ENCODE results near the gene DSCAM. TPM values are rescaled to one million over a fixed set of nuclear protein-coding genes. Genes with fewer than 3 reads are reported as not detected.

DSCAM gene
- total RNA-seq, 1 donor from 2014 or later, result not detected

GRCh38 chr21:40095477-40095876 is 751.5 kb downstream of the DSCAM start:
- H3K4me1 Mint-ChIP-seq, result peaks cover 6% of the 10 kb centered on the region
- no peaks in the 10 kb centered on the region for H3K36me3 ChIP-seq
- H4K20me1 ChIP-seq (ENCODE audit: low read depth), result no peaks in the 10 kb centered on the region
- no peak overlapping the region for H3K27ac Mint-ChIP-seq
- no peak overlapping the region for H3K9ac ChIP-seq
- no peak overlapping the region for H3K27ac ChIP-seq
- TF ChIP-seq EZH2phosphoT487 (IDR thresholded peaks at IDR 0.05) (no peak), CTCF (IDR thresholded peaks at IDR 0.05) (no peak), EZH2 (IDR thresholded peaks at IDR 0.05) (no peak)
- no peaks in the 10 kb centered on the region for H3K36me3 Mint-ChIP-seq
- no peak overlapping the region for H2AFZ ChIP-seq (replicated peaks)
- H3K79me2 ChIP-seq (ENCODE audit: low read depth), result no peaks in the 10 kb centered on the region
- no peak overlapping the region for H3K4me3 ChIP-seq
- H3K27me3 Mint-ChIP-seq (ENCODE audit: insufficient read depth, low read depth), result no peaks in the 10 kb centered on the region
- no peak for DNase-seq (ENCODE audit: low spot score)
- no peaks in the 10 kb centered on the region for H3K4me1 ChIP-seq
- H3K9me3 Mint-ChIP-seq, result peaks cover 12% of the 10 kb centered on the region
- H3K4me3 Mint-ChIP-seq, result no peak overlapping the region
- H3K4me2 ChIP-seq, result no peak overlapping the region
- no peaks in the 10 kb centered on the region for H3F3A ChIP-seq (ENCODE audit: low read depth)
- no peaks in the 10 kb centered on the region for H3K9me3 ChIP-seq (ENCODE audit: low read depth)
- no peaks in the 10 kb centered on the region for H3K27me3 ChIP-seq

- no peak overlapping the region for H3K9ac ChIP-seq
- H3K4me3 ChIP-seq, result no peak overlapping the region
- no peaks in the 10 kb centered on the region for H3K9me3 Mint-ChIP-seq
- no peaks in the 10 kb centered on the region for H3K79me2 ChIP-seq (ENCODE audit: low read depth)
- H3F3A ChIP-seq (ENCODE audit: low read depth), result no peaks in the 10 kb centered on the region
- no peak overlapping the region for H2AFZ ChIP-seq (replicated peaks)
- H3K36me3 Mint-ChIP-seq, result no peaks in the 10 kb centered on the region
- H3K27ac ChIP-seq, result no peak overlapping the region
- no peak for TF ChIP-seq CTCF (IDR thresholded peaks at IDR 0.05)
- TF ChIP-seq EZH2phosphoT487 (IDR thresholded peaks at IDR 0.05), result no peak
- TF ChIP-seq EZH2 (IDR thresholded peaks at IDR 0.05), result no peak
- no peaks in the 10 kb centered on the region for H3K27me3 ChIP-seq
- H3K4me1 Mint-ChIP-seq, result peaks cover 11% of the 10 kb centered on the region
- H3K9me3 ChIP-seq (ENCODE audit: low read depth), result no peaks in the 10 kb centered on the region
- no peak for DNase-seq (ENCODE audit: low spot score)
- H3K36me3 ChIP-seq, result no peaks in the 10 kb centered on the region
- H3K4me3 Mint-ChIP-seq, result no peak overlapping the region
- H3K4me1 ChIP-seq, result no peaks in the 10 kb centered on the region
- H4K20me1 ChIP-seq (ENCODE audit: low read depth), result no peaks in the 10 kb centered on the region
- peak overlapping the region; percentile 53 for H3K27ac Mint-ChIP-seq
- no peak overlapping the region for H3K4me2 ChIP-seq
- peaks cover 8% of the 10 kb centered on the region for H3K27me3 Mint-ChIP-seq (ENCODE audit: insufficient read depth, low read depth)
Measured at GRCh38 chr21:40080385-40080784, 766.6 kb downstream of the DSCAM start.

GRCh38 chr21:40074710-40075109 is 772.2 kb downstream of the DSCAM start:
- H3K4me2 ChIP-seq, result no peak overlapping the region
- Mint-ChIP-seq H3K36me3 (peaks cover 2% of the 10 kb centered on the region), H3K4me3 (no peak overlapping the region), H3K27me3 (ENCODE audit: insufficient read depth, low read depth) (peaks cover 2% of the 10 kb centered on the region), H3K4me1 (no peaks in the 10 kb centered on the region), H3K27ac (no peak overlapping the region), H3K9me3 (peaks cover 2% of the 10 kb centered on the region)
- no peaks in the 10 kb centered on the region for H3K4me1 ChIP-seq
- no peaks in the 10 kb centered on the region for H3K79me2 ChIP-seq (ENCODE audit: low read depth)
- no peak overlapping the region for H3K4me3 ChIP-seq
- H3K27ac ChIP-seq, result no peak overlapping the region
- H2AFZ ChIP-seq (replicated peaks), result no peak overlapping the region
- no peaks in the 10 kb centered on the region for H3K27me3 ChIP-seq
- DNase-seq (ENCODE audit: low spot score), result no peak
- H4K20me1 ChIP-seq (ENCODE audit: low read depth), result no peaks in the 10 kb centered on the region
- no peak overlapping the region for H3K9ac ChIP-seq
- no peaks in the 10 kb centered on the region for H3K36me3 ChIP-seq
- TF ChIP-seq CTCF (IDR thresholded peaks at IDR 0.05), result no peak
- TF ChIP-seq EZH2 (IDR thresholded peaks at IDR 0.05), result no peak
- no peak for TF ChIP-seq EZH2phosphoT487 (IDR thresholded peaks at IDR 0.05)
- H3K9me3 ChIP-seq (ENCODE audit: low read depth), result no peaks in the 10 kb centered on the region
- H3F3A ChIP-seq (ENCODE audit: low read depth), result no peaks in the 10 kb centered on the region
